ENCODE results near the gene TCF4. TPM values are rescaled to one million over a fixed set of nuclear protein-coding genes. Genes with fewer than 3 reads are reported as not detected.

Gene TCF4
- total and polyA plus RNA-seq, 8 donors = 99.1 to 165 (median 138) TPM

DNA sequence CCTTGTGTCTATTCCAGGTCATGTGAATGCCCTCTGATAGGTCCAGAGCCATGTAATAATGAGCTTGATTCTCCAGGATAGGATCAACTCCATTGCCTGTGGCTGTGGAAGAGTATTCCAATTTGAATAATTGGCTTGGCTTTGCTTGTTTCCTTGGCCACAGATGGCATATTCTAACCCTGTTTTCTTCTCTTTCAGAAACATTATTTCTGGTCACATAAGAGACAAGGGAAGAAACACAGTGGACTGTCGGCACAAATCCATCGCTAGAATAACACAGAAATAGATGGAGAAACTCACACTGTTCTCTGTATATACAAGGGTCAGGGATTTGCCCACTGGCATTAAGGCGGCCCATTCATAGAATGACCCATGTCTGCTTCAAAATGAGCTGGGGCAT is 350.3 kb downstream of the TCF4 start:
- Histone ChIP-seq H3K9me3 (no peaks in the 10 kb centered on the region), H3K4me3 (no peak overlapping the region), H3K4me1 (peaks cover 5 to 16% of the 10 kb centered on the region in 2 donors), H3K36me3 (peaks cover 0 to 7% of the 10 kb centered on the region in 2 donors), H3K27me3 (no peaks in the 10 kb centered on the region), H3K27ac (no peak overlapping the region)
- TF ChIP-seq, protein P1, sequence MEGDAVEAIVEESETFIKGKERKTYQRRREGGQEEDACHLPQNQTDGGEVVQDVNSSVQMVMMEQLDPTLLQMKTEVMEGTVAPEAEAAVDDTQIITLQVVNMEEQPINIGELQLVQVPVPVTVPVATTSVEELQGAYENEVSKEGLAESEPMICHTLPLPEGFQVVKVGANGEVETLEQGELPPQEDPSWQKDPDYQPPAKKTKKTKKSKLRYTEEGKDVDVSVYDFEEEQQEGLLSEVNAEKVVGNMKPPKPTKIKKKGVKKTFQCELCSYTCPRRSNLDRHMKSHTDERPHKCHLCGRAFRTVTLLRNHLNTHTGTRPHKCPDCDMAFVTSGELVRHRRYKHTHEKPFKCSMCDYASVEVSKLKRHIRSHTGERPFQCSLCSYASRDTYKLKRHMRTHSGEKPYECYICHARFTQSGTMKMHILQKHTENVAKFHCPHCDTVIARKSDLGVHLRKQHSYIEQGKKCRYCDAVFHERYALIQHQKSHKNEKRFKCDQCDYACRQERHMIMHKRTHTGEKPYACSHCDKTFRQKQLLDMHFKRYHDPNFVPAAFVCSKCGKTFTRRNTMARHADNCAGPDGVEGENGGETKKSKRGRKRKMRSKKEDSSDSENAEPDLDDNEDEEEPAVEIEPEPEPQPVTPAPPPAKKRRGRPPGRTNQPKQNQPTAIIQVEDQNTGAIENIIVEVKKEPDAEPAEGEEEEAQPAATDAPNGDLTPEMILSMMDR (IDR thresholded peaks at IDR 0.05) = no peak
- intact Hi-C loops (cut with DNase I) = loop anchor here in 1 of 2 donors (10.0 kb wide), 1 partner anchor 547 kb away; no protein-coding TSS in a partner anchor
- ATAC-seq (no peak), DNase-seq (no peak)

DNA sequence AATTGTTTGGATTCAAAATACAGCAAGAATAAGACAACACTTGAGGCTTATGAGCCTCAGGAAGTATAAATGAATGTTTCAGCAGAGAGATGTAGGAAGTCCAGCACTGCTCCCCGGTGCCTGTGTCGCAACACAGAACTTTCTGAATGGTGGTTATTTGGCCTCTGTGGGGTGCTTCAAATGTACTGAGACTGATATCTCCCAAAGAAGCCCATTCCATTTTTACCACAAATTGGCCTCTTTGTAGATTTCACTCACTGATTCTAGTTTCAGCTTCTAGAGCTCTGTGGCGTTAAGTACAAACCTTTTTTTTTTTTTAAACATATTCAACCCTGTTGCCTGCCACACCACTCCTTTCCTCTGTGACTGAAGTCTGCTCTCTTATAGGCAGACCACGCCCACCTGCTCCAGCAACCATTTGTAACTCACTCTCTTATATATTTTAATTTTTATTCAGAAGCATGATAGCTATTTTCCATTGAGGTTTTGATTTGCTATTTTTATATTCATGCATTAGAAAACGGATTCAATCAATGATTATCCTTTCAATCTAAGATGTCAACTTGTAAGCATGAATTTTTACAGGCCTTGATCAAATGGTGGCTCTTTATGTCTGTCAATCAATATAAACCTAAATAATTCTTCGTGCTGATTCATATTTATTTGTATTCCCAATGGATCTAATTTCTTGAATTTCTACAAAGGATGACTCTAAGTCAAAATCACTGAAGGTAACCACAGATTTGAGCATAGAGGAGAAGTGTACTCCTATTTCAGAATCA is 351.7 kb downstream of the TCF4 start:
- H3K9me3 ChIP-seq = no peaks in the 10 kb centered on the region
- TF ChIP-seq, protein P1 (IDR thresholded peaks at IDR 0.05) = no peak
- intact Hi-C loops (cut with DNase I) = loop anchor here in 1 of 2 donors (10.0 kb wide), 1 partner anchor 548 kb away; no protein-coding TSS in a partner anchor
- H3K36me3 ChIP-seq = peaks cover 0 to 18% of the 10 kb centered on the region in 2 donors
- H3K27me3 ChIP-seq = no peaks in the 10 kb centered on the region
- no peak overlapping the region for H3K4me3 ChIP-seq
- H3K4me1 ChIP-seq = peaks cover 5 to 16% of the 10 kb centered on the region in 2 donors
- ATAC-seq (peak; percentile 55), DNase-seq (no peak)
- no peak overlapping the region for H3K27ac ChIP-seq

DNA sequence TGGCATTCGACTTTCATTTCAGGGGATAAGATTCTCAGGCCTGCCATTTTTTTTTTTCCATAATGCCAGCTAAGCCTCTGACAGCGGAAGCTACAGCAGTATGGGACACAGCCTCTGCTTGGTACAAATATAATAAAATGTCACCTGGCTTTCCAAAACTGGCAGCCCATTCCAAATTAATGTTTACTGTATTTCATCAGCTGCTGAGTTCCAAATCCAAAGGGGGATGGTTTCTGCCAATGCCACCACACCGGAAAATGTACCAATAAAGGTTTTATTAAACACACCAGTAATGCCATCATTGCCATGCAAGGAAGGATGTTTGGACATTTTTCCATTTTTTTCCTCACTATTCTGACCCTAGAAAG is 352.9 kb downstream of the TCF4 start:
- TF ChIP-seq, protein P1 (IDR thresholded peaks at IDR 0.05) = no peak
- peaks cover 0 to 29% of the 10 kb centered on the region in 2 donors for H3K36me3 ChIP-seq
- peaks cover 5 to 16% of the 10 kb centered on the region in 2 donors for H3K4me1 ChIP-seq
- H3K4me3 ChIP-seq = no peak overlapping the region
- ATAC-seq (no peak), DNase-seq (no peak)
- H3K9me3 ChIP-seq = no peaks in the 10 kb centered on the region
- intact Hi-C loops (cut with DNase I) = loop anchor here in 1 of 2 donors (10.0 kb wide), 1 partner anchor 550 kb away; no protein-coding TSS in a partner anchor
- H3K27me3 ChIP-seq = no peaks in the 10 kb centered on the region
- no peak overlapping the region for H3K27ac ChIP-seq

DNA sequence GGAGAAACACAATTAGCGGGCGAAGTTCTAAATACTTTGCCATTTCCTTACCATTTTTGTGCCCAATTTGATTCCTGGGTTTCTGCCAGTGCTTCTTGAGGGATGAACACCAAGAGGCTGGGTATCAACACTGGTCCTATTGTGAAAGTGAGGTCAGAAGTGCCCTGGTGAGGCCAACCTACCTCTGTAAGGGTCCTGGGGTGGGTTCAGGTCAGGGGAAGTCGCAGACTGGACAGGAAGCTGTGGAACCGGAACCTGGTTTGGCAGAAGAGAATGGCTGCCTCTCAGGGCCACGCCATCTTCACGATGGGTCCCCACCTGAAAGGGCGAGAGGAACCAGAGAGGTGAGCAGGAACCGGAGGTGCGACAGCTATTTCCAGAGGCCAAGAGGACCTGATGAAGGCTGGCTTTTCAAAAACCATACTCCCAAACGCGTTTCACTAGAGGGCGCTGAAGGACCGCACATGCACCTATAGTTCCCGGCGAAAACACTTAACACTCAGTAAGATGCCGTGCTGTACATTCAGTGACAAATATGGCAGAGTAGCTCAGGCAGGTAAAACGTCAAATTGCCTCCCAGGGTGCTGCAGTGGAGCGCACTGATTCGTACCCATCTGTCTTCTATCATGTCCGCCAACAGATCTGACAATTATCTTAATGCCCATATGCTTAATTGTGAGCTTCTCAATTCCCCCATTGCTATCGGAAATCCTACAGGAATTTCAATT is 353.5 kb downstream of the TCF4 start:
- Histone ChIP-seq H3K27me3 (no peaks in the 10 kb centered on the region), H3K9me3 (no peaks in the 10 kb centered on the region), H3K4me3 (no peak overlapping the region), H3K27ac (peak overlapping the region in 1 of 2 donors; percentile 0), H3K36me3 (peaks cover 0 to 29% of the 10 kb centered on the region in 2 donors), H3K4me1 (peaks cover 5 to 16% of the 10 kb centered on the region in 2 donors)
- intact Hi-C loops (cut with DNase I) = loop anchor here in 1 of 2 donors (10.0 kb wide), 1 partner anchor 550 kb away; no protein-coding TSS in a partner anchor
- peak; percentile 97 for ATAC-seq
- TF ChIP-seq, protein P1 (IDR thresholded peaks at IDR 0.05) = peak; percentile 56 to 68
- peak; percentile 60 to 85 (median 71) for DNase-seq

DNA sequence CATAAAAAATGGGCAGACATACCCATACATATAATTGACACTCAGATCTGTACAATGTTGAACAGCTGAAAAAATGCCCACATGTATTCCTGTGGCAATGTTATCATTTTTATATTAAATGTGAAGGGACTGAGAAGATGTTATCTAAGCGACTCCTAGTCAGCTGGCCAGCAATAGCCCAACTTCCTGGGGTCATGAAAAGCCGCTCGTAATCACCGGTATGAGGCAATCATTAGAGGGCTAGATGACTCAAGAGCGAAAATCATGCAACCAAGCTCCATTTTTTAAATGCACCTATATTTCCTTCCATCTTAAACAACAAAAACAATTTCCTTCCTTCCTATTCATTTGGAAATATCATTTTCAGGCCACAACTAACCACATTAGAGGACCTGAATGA is 354.1 kb downstream of the TCF4 start:
- H3K4me1 ChIP-seq = peaks cover 5 to 16% of the 10 kb centered on the region in 2 donors
- H3K36me3 ChIP-seq = peaks cover 0 to 29% of the 10 kb centered on the region in 2 donors
- H3K27me3 ChIP-seq = no peaks in the 10 kb centered on the region
- H3K9me3 ChIP-seq = no peaks in the 10 kb centered on the region
- TF ChIP-seq, protein P1 (IDR thresholded peaks at IDR 0.05) = no peak
- DNase-seq (no peak), ATAC-seq (no peak)
- intact Hi-C loops (cut with DNase I) = loop anchor here in 1 of 2 donors (10.0 kb wide), 1 partner anchor 551 kb away; no protein-coding TSS in a partner anchor
- peak overlapping the region in 1 of 2 donors; percentile 0 for H3K27ac ChIP-seq
- no peak overlapping the region for H3K4me3 ChIP-seq

Measured in left lung (tissue), 10 donors.